GM12873 (cell line): ENCODE data around the gene CTNNBIP1.

Experiments used
- CTCF ChIP-seq: IDR thresholded peaks from 2 replicates; pipeline ENCODE4 v1.5.1; 2012; ENCODE audit warnings: low read depth, mild to moderate bottlenecking, moderate library complexity, low read length, control low read depth; ENCODE audit not compliant: insufficient read depth; ENCODE audit errors: missing control alignments

Gene CTNNBIP1

GRCh38 chr1:9869831-9870251 lies 40.2 kb downstream of the CTNNBIP1 start:
- TF ChIP-seq CTCF: no peak

- TF ChIP-seq CTCF: no peak
Observed at GRCh38 chr1:9868244-9868590, 41.9 kb downstream of the CTNNBIP1 start.

- TF ChIP-seq CTCF: peak; percentile 99
Observed at GRCh38 chr1:9867408-9868243, 42.4 kb downstream of the CTNNBIP1 start.

- TF ChIP-seq CTCF: peak; percentile 9
Observed at GRCh38 chr1:9866836-9867235, 43.2 kb downstream of the CTNNBIP1 start.

DNA sequence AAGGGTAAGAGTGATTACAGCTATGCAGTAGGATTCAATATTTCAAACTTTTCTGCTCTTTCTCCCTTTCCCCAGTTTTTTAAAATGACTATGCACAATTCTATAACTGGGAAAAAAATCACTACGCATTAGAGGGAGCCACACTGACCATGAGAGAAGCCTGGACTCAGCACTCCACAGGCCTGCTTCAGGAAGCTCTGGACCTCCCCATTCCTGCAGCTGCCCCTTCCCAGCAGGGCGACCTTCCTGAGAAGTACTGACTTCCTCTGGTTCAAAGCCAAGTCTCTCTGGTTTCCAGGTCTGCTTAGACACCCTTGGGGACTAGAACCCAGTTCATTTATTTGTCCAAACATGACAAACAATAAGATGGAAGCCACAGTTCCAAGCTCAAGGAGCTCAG lies 44.3 kb downstream of the CTNNBIP1 start:
- no peak for TF ChIP-seq CTCF

GRCh38 chr1:9863371-9863770 lies 46.7 kb downstream of the CTNNBIP1 start:
- TF ChIP-seq CTCF: no peak

DNA sequence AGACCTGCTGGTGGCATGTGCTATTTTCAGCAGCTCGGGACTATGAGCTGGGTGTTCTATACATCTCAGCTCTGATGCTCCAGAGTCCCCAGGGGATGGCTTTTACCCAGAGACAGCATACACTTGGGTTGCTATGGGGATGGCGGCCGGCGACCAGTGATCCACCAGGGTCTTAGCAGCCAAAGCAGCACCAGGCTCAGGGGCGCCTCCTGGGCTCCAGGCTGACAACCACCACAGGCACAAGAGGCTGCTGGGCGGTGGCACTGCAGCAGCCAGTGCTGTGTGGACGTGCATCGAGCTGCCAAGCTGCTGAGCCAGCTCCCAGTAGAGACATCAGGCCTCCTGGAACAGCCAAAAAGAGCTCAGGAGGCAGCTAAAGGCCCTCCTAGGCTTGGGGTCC lies 48.7 kb downstream of the CTNNBIP1 start:
- peak; percentile 13 for TF ChIP-seq CTCF

GRCh38 chr1:9860887-9861286 lies 49.2 kb downstream of the CTNNBIP1 start:
- TF ChIP-seq CTCF: no peak
